Esophagus muscularis mucosa (tissue), 3 donors: ENCODE measurements around the gene ANKRD44.

ENCODE experiments used
- CTCF ChIP-seq, 3 experiments: fragments of 200-600 bp in 2 of 3; fragments of 450-650 bp in 1 of 3; sonication (generic) in 2 of 3; IDR thresholded peaks; one replicate each; pipeline ENCODE4 v1.5.1; 2017 to 2019; ENCODE audit warnings: antibody characterized with exemption in 3 of 3, mild to moderate bottlenecking in 2 of 3, moderate library complexity in 1 of 3
- EP300 ChIP-seq: sonication (generic); formaldehyde crosslinking; IDR thresholded peaks from one replicate; pipeline ENCODE4 v1.6.1; 2017; ENCODE audit warnings: antibody characterized with exemption

DNA sequence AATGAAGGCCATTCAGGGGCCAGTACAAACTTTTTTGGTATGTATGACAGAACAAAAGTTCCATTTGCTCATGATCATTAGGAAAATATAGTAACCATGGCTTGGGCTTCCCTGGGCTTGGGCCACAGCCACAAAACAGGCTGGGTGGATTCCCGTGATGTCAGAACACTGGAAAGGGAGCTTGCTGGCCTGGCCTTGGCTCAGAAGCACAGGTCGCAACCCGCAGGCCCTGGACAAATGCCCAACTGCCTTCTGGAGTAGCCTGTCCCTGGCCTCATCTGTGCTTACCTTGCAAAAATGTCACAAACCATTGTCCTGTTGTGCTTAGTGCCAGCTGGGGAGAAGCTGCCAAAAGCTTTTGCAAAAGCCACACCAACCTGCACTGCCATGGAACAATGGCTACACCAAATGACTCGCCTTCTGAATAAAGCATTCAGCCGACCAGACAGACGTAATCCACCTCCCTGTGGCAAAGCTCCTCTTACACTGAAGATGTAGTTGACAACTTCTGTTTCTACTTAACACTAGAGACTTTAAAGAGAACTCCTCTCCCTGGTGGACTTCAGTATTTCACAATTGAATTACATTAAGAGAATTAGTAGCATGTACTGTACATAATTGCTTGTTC is 125.5 kb downstream of the ANKRD44 start:
- TF ChIP-seq CTCF (IDR thresholded peaks at IDR 0.05) (no peak), EP300 (no peak)
